DMS114 treated with DMSO at 0.1 percent for 48 hours (cell line): ENCODE data around the gene ZMIZ2.
"Not testable (repeated sequence)": the region's sequence is repeated elsewhere in the genome, so short reads cannot be mapped to it uniquely, and the experiment has no call there.

Experiments
- DNase-seq: peaks from one replicate; lab custom pipeline; 2025; ENCODE audit not compliant: unreplicated experiment; lab: John Stamatoyannopoulos, UW

ZMIZ2 gene

GRCh38 chr7:44772867-44773266, 24.2 kb downstream of the ZMIZ2 start:
- no peak for DNase-seq

DNA sequence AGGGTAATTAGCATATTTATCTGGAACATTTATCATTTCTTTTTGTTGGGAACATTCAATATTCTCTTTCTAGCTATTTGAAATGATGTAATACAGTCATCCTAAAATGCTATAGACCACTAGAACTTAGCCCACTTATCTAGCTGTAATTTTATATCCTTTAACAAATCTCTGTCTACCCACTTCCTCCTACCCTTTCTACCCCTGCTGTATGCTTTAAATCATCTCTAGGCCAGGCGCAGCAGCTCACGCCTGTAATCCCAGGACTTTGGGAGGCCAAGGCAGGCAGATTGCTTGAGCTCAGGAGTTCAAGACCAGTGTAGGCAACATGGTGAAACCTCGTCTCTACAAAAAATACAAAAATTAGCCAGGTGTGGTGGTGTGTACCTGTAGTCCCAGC, 25.8 kb downstream of the ZMIZ2 start:
- not testable (repeated sequence) for DNase-seq

DNA sequence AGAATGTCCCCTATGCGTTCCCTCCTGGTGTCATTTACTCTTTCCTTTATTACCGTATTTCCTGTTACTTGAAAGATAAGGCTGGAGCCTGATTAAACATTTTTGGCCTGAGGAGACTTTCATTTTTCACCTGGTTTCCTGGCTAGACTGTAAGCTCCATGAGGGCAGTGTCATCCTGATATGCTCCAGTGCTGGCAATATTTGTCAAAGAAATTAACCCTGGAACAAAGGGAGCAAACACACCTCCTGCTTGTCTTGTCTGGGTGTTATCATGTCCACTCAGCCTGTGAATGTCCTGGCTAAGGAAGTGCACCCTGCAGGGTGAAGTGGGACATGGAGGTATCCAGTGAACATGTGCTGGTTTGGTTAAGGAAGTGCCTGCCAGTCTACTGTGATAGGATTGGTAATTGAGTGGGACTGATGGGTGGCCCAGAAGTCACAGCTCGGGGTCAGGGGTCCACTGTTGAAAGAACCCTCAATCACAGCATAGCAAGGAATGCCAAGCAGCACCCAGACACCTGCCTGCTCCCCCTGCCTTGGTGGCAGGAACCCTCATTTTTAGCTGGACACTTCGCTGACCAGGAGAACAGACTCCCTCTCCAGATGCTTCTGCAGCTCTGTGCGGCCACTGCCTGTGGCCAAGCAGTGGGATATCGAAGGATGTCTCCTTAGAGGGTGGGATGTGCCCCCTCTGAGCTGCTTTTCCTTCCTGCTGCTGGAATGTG, 26.9 kb downstream of the ZMIZ2 start:
- DNase-seq, result no peak

DNA sequence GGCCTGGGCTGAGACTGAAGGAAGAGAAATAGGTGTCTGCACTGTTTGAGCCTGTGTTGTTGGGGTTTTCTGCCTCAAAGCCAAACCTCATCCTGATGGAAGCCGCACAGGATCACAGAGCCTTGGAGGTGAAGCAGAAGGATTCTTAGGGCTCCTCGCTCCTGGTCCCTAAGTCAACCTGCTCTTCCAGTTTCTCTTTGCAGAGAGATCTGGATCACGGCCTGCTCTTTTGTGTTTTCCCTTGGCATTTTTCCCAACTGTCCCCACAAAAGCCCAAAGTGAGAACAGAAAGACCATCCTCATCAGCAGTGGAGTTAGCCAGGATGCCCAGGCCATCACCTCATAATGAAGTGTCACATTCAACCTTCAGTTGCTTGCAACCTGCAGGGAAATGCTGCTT, 27.6 kb downstream of the ZMIZ2 start:
- DNase-seq, result no peak

DNA sequence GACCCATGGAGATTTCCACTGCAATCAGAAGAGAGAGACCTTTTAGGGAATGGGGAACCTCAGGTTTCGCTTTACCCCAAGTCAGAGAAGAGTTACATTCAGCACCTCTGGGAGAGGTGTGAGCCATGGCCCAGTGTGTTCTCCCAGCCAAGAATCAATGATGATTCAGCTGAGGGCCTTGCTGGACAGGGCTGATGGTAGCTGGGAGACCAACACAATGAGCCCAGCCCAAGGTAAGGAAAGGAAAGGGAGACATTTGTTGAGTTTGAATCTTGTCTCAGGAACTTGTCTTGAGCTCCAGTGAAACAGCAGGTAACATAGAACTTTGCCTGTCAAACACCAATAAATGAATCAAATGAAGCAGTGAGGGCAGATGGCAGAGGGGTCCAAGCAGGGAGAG, 33.8 kb downstream of the ZMIZ2 start:
- DNase-seq, result no peak

DNA sequence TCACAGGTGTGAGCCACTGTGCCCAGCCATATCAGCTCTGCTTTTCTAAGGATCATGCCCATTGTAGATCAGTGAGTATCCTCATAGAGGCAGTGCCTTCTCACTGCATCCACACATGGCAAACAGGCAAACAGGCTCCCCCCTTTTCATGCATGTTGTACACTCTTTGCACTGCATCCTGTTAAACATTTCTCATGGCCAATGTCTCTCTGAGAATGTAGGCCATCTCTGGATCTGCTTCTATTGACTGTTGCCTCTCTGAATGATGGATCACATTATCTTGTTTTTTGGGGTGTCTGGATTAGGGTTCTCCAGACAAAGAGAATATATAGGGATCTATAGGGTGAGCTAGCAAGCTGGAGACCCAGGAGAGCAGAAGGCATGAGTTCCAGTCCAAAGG, 34.8 kb downstream of the ZMIZ2 start:
- no peak for DNase-seq

DNA sequence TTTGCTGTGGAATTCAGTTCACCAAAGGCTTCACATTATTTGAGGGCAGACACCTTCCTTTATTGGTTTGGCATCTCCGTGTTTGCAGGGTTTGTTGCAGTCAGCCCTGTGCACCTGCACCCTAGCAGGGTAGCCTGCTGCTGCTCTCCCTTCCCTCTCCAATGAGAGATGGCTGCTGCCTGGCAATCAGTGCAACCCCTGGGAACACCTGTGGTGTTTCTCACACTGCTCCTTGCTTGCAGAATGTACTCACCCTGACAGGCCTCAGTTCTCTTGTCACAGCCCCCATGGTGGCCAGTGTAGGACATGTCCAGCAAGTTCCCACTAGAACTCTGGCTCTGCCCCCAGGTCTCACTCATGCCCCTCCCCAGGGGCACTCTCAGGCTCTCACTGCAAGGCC, 35.7 kb downstream of the ZMIZ2 start:
- no peak for DNase-seq

DNA sequence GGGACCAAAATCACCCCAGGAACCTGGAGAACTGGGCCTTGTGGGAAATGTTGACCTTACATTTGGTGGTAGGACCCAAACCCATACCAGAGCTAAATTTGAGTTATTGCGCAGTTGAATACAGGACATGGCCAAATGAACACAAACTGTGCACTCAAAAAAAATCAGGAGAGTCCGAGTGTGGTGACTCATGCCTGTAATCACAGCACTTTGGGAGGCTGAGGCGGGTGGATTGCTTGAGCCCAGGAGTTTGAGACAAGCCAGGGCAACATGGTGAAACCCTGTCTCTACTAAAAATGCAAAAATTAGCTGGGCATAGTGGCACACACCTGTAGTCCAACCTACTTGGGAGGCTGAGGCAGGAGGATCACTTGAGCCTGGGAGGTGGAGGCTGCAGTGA, 36.6 kb downstream of the ZMIZ2 start:
- DNase-seq, result not testable (repeated sequence)

GRCh38 chr7:44787041-44787440, 38.4 kb downstream of the ZMIZ2 start:
- no peak for DNase-seq

DNA sequence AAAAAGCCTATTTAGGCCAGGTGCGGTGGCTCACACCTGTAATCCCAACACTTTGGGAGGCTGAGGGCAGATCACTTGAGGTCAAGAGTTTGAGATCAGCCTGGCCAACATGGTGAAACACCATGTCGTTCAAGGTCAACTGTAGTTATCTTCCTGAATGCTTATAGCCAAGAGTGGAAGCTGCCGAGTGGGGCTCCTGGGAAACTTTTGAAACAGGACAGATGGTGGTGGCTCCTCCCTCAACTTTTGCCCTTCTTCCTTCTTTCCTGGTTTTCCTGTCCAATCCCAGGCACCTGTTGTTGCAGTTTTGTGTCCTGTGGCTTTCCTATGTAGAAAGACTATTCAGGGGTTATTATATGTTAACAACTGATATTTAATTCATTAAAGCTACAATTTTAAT, 39.1 kb downstream of the ZMIZ2 start:
- no peak for DNase-seq

DNA sequence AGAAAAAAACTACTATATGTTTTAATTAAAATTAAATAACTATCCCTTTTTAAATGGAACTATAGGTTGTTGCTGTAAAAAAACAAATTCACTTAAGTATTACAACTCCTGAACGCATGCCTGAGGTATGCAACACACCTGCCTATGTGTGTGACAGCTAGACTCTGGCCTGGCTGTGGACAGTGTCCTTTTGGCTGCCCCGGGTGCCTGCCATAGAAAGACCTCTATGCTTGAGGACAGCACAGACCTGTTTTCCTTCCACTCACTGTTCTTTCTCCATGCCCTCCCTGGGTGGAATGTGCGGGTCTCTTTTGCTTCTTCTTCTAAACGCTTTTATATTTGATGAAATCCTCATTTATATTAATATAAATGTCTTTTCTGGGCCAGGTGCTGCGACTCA, 41.3 kb downstream of the ZMIZ2 start:
- DNase-seq, result no peak

GRCh38 chr7:44791278-44792219, 42.9 kb downstream of the ZMIZ2 start:
- no peak for DNase-seq

GRCh38 chr7:44793919-44794318, 45.3 kb downstream of the ZMIZ2 start:
- DNase-seq, result peak; percentile 30

- DNase-seq, result no peak
Observed at GRCh38 chr7:44794331-44794730, 45.7 kb downstream of the ZMIZ2 start.

DNA sequence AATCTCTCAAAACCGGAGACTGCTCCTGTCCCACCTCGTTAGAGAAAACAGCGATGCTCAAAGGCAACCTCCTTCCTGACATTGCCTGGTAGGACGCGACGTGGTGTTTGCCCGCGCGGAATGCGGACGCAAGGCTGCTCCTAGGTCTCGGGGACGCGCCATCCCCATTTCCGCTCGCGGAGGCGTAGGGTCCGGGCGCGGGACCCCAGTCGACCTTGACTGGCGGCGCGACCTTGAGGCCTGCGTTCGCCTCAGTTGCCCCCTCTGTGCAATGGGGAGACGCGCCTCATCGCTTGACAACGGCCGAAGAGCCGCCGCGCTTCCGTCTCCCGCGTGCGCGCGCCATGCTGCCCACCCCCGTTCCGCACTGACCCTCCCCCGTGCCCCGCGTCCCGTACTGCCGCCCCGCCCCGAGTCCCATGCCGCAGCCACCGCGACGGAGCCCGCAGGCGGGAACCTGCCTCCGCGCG, 47.4 kb downstream of the ZMIZ2 start:
- peak; percentile 59 for DNase-seq

DNA sequence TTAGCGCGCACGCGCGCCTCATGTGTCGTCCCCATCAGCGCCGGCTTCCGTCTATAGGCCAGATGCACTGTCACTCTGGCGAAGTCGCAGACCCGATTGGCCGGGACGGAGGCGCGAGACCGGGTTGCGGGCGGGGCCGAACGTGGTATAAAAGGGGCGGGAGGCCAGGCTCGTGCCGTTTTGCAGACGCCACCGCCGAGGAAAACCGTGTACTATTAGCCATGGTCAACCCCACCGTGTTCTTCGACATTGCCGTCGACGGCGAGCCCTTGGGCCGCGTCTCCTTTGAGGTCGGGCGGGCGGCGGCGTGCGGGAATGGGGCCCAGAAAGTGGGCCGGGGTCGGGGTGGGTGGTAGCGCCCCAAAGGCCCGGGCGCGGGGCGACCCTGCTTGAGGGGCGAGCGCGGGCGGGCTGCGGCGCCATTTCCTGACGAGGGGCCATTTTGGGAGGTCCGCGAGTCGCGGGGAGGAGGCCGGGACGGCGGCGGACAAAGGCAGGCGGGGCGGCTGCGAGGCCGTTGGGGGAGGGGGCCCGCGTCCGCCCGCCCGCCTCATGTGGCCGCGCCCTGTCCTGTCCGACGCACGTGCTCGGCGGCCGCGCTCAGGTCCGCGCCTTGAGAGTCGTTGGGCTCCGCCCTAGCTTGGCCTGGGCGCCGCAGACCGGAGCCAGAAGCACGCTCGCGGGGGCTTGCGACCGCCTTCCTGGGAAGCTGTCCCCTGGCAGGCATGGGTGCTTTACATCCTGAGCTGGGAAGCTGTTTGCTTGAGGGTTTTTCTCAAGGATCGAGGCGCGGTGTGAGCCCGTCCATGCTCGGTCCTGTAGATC, 48.1 kb downstream of the ZMIZ2 start, which contains the start of gene PPIA:
TSS of gene PPIA (plus strand) at position 178 of the 825 bp plus-strand sequence. CDS start at position 222, 44 bp downstream.
- peak; percentile 95 for DNase-seq

- DNase-seq, result peak; percentile 73
Observed at GRCh38 chr7:44797329-44798258, 48.9 kb downstream of the ZMIZ2 start.

DNA sequence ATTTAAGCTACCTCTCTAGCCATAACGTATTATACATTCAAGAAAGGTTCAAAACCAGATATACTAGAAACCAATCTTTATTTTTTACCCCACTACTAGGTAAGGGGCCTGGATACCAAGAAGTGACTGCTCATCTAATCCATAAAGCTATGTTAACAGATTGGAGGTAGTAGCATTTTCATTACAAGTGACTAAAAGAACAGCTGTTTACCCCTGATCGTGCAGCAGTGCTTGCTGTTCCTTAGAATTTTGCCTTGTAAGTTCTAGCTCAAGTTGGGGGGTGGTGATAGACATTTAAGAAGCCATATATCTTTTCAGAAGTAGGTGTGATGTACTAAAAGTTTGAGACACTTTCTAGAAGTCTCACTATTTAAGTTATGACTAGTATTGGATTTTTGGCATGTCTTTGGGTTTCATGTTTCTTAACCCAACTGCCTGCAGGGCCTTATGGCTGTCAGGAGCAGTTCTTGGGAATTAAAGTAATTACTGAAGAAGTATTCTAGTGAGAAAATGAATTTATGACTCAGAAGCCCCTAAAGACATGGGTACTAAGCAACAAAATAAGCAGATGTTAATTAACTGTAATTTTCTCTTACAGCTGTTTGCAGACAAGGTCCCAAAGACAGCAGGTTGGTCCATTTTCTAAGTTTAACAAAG, 50.1 kb downstream of the ZMIZ2 start:
- DNase-seq, result no peak

- DNase-seq, result no peak
Observed at GRCh38 chr7:44799939-44800338, 51.3 kb downstream of the ZMIZ2 start.
